Measurements from ENCODE around the gene FCER2. TPM values are rescaled to one million over a fixed set of nuclear protein-coding genes. Genes with fewer than 3 reads are reported as not detected.

The FCER2 gene
- total and polyA plus RNA-seq, 2 of the 13 experiments (the other 11 are each of a cell fraction or from before 2014, with no cell fraction given): not detected

GRCh38 chr19:7652061-7652641, 49.8 kb downstream of the FCER2 start (continued):
- TF ChIP-seq ZNF292 (CRISPR knock-in tag; IDR thresholded peaks at IDR 0.05; ENCODE audit: borderline replicate concordance, low read depth) (peak; percentile 70; the same call in 1 of the 2 replicates), KAT8 (CRISPR knock-in tag; IDR thresholded peaks at IDR 0.05) (peak; percentile 85), TFDP2 (CRISPR knock-in tag; IDR thresholded peaks at IDR 0.05) (peak; percentile 60), ZBTB7A (CRISPR knock-in tag; IDR thresholded peaks at IDR 0.05) (no peak), ZNF552 (CRISPR knock-in tag; IDR thresholded peaks at IDR 0.05; ENCODE audit: borderline replicate concordance) (peak; percentile 34; the same call in 1 of the 2 replicates), KLF11 (CRISPR knock-in tag; IDR thresholded peaks at IDR 0.05) (no peak; the same call in 1 of the 2 replicates), BHLHE40 (IDR thresholded peaks at IDR 0.05; ENCODE audit: low read length) (peak; percentile 60; the same call in 1 of the 2 replicates), ZFP37 (CRISPR knock-in tag; IDR thresholded peaks at IDR 0.05; ENCODE audit: borderline replicate concordance) (no peak), JUN (CRISPR knock-in tag; IDR thresholded peaks at IDR 0.05) (peak; percentile 81), IKZF5 (CRISPR knock-in tag; IDR thresholded peaks at IDR 0.05) (peak; percentile 81), GMEB1 (CRISPR knock-in tag; IDR thresholded peaks at IDR 0.05; ENCODE audit: borderline replicate concordance) (peak; percentile 54; the same call in 1 of the 2 replicates), ZNF597 (CRISPR knock-in tag; IDR thresholded peaks at IDR 0.05) (no peak), RNF219 (CRISPR knock-in tag; IDR thresholded peaks at IDR 0.05) (no peak), NCOA5 (CRISPR knock-in tag; IDR thresholded peaks at IDR 0.05) (no peak), SMYD3 (CRISPR knock-in tag; IDR thresholded peaks at IDR 0.05) (peak; percentile 64; the same call in 1 of the 2 replicates), LCORL (IDR thresholded peaks at IDR 0.05) (no peak), LCORL (CRISPR knock-in tag; IDR thresholded peaks at IDR 0.05) (peak; percentile 93), NFIB (CRISPR knock-in tag; IDR thresholded peaks at IDR 0.05; ENCODE audit: borderline replicate concordance) (no peak), MYC (CRISPR knock-in tag; IDR thresholded peaks at IDR 0.05; ENCODE audit: borderline replicate concordance) (no peak), ZNF121 (CRISPR knock-in tag; IDR thresholded peaks at IDR 0.05) (0 out of 2 replicates have a peak, but pooled peaks have one; percentile 11), NFRKB (IDR thresholded peaks at IDR 0.05) (no peak), ZNF12 (CRISPR knock-in tag; IDR thresholded peaks at IDR 0.05) (peak; percentile 98), ZNF430 (CRISPR knock-in tag; IDR thresholded peaks at IDR 0.05) (0 out of 2 replicates have a peak, but pooled peaks have one; percentile 39)
